CD4-positive, CD25-positive, alpha-beta regulatory T cell (primary cell): ENCODE measurements around the gene STIL. TPM values are rescaled to one million over a fixed set of nuclear protein-coding genes. Genes with fewer than 3 reads are reported as not detected.
A peak's percentile ranks its signal among the peaks of the same experiment; 100 is the strongest.

Experiments used
- ATAC-seq, 2 donors: fragments of 150-1000 bp; cut with Tn5 transposase; one replicate each; pipeline ENCODE4 v1.10.0; 2021; ENCODE audit warnings: low read depth in 2 of 2, moderate number of reproducible peaks in 2 of 2, moderate library complexity in 1 of 2
- DNase-seq, 3 donors: peaks; one replicate each; pipeline versions ENCODE4 v3.0.0 to v3.0.0-alpha.2; 2012 to 2022; ENCODE audit warnings: mixed read lengths in 1 of 3
- H3K27ac ChIP-seq: one replicate; pipeline ENCODE4 v1.7.0; 2013; ENCODE audit warnings: mild to moderate bottlenecking, low read length; ENCODE audit not compliant: insufficient read depth, poor library complexity, severe bottlenecking
- H3K27me3 ChIP-seq: one replicate; pipeline ENCODE4 v1.7.0; 2013; ENCODE audit warnings: low read length; ENCODE audit not compliant: control insufficient read depth, insufficient read depth
- H3K36me3 ChIP-seq: one replicate; pipeline ENCODE4 v1.7.0; 2013; ENCODE audit warnings: mild to moderate bottlenecking, low read length, moderate library complexity; ENCODE audit not compliant: control insufficient read depth, insufficient read depth
- H3K4me1 ChIP-seq: 2 replicates; pipeline ENCODE4 v1.7.0; 2013; ENCODE audit warnings: mild to moderate bottlenecking, low read length; ENCODE audit not compliant: insufficient read depth, control insufficient read depth, poor library complexity, severe bottlenecking
- H3K4me3 ChIP-seq: one replicate; pipeline ENCODE4 v1.7.0; 2013; ENCODE audit warnings: low read depth, mild to moderate bottlenecking, low read length, moderate library complexity
- H3K9me3 ChIP-seq, 2 experiments: 1 replicate in 1 of 2; 2 replicates in 1 of 2; pipeline ENCODE4 v1.7.0; 2013; ENCODE audit warnings: low read length in 2 of 2, mild to moderate bottlenecking in 1 of 2, moderate library complexity in 1 of 2; ENCODE audit not compliant: control insufficient read depth in 2 of 2
- H3K27ac Mint-ChIP-seq, 3 donors: one replicate each; pipeline ENCODE4 v1.8.0; 2020 to 2022; ENCODE audit warnings: mild to moderate bottlenecking in 3 of 3, mixed read lengths in 3 of 3, moderate library complexity in 2 of 3
- H3K27me3 Mint-ChIP-seq: one replicate; pipeline ENCODE4 v1.8.0; 2022; ENCODE audit warnings: mild to moderate bottlenecking, mixed read lengths
- H3K36me3 Mint-ChIP-seq: one replicate; pipeline ENCODE4 v1.8.0; 2020; ENCODE audit warnings: mixed read lengths
- H3K4me1 Mint-ChIP-seq, 4 donors: one replicate each; pipeline ENCODE4 v1.8.0; 2020 to 2022; ENCODE audit warnings: mixed read lengths in 4 of 4, mild to moderate bottlenecking in 1 of 4
- H3K4me3 Mint-ChIP-seq, 4 donors: one replicate each; pipeline ENCODE4 v1.8.0; 2020 to 2022; ENCODE audit warnings: mild to moderate bottlenecking in 4 of 4, mixed read lengths in 4 of 4, moderate library complexity in 3 of 4
- H3K9me3 Mint-ChIP-seq, 7 donors: one replicate each; pipeline ENCODE4 v1.8.0; 2020 to 2022; ENCODE audit warnings: mixed read lengths in 7 of 7, mild to moderate bottlenecking in 3 of 7, moderate library complexity in 2 of 7
- polyA plus RNA-seq, 4 donors: library from polyadenylated mRNA; unstranded; fragments of 300-500 nt; fragmentation: Illumina TruSeq; gene quantifications; one replicate each; pipeline ENCODE4 v1.2.3, GENCODE V29; 2021
- total RNA-seq: library from RNA; stranded (reverse); gene quantifications from one replicate; pipeline ENCODE4 v1.2.3, GENCODE V29; 2022

STIL gene
- total and polyA plus RNA-seq, 5 donors from 2014 or later = 0.64 to 5.1 (median 0.92) TPM

GRCh38 chr1:47244339-47244862 lies 69.5 kb downstream of the STIL start:
- Mint-ChIP-seq H3K4me3 (no peak overlapping the region), H3K9me3 (no peaks in the 10 kb centered on the region), H3K27me3 (peaks cover 29% of the 10 kb centered on the region), H3K4me1 (peaks cover 2 to 7% (median 3%) of the 10 kb centered on the region in 4 donors), H3K36me3 (no peaks in the 10 kb centered on the region), H3K27ac (no peak overlapping the region)
- no peak for DNase-seq
- Histone ChIP-seq H3K27me3 (no peaks in the 10 kb centered on the region), H3K9me3 (no peaks in the 10 kb centered on the region), H3K36me3 (no peaks in the 10 kb centered on the region), H3K4me3 (no peak overlapping the region), H3K4me1 (peaks cover 3% of the 10 kb centered on the region), H3K27ac (no peak overlapping the region)
- no peak for ATAC-seq

- H3K27ac Mint-ChIP-seq = no peak overlapping the region
- H3K27me3 Mint-ChIP-seq = peaks cover 31% of the 10 kb centered on the region
- Histone ChIP-seq H3K9me3 (no peaks in the 10 kb centered on the region), H3K4me1 (peaks cover 8% of the 10 kb centered on the region), H3K27ac (no peak overlapping the region), H3K36me3 (no peaks in the 10 kb centered on the region), H3K27me3 (no peaks in the 10 kb centered on the region), H3K4me3 (no peak overlapping the region)
- H3K36me3 Mint-ChIP-seq = no peaks in the 10 kb centered on the region
- ATAC-seq (no peak), DNase-seq (no peak)
- no peak overlapping the region for H3K4me3 Mint-ChIP-seq
- H3K9me3 Mint-ChIP-seq = no peaks in the 10 kb centered on the region
- H3K4me1 Mint-ChIP-seq = peaks cover 7 to 8% (median 8%) of the 10 kb centered on the region in 4 donors
Measured at GRCh38 chr1:47243910-47244309, 70.0 kb downstream of the STIL start.

- no peaks in the 10 kb centered on the region for H3K36me3 Mint-ChIP-seq
- no peaks in the 10 kb centered on the region for H3K9me3 Mint-ChIP-seq
- Histone ChIP-seq H3K27me3 (no peaks in the 10 kb centered on the region), H3K9me3 (no peaks in the 10 kb centered on the region), H3K4me3 (no peak overlapping the region), H3K4me1 (peaks cover 12% of the 10 kb centered on the region), H3K36me3 (no peaks in the 10 kb centered on the region), H3K27ac (no peak overlapping the region)
- H3K27ac Mint-ChIP-seq = no peak overlapping the region
- no peak for DNase-seq
- ATAC-seq = no peak
- peaks cover 42% of the 10 kb centered on the region for H3K27me3 Mint-ChIP-seq
- no peak overlapping the region for H3K4me3 Mint-ChIP-seq
- H3K4me1 Mint-ChIP-seq = peaks cover 10 to 12% (median 12%) of the 10 kb centered on the region in 4 donors
Measured at GRCh38 chr1:47241114-47242113, 72.5 kb downstream of the STIL start.

- H3K9me3 Mint-ChIP-seq = no peaks in the 10 kb centered on the region
Measured at GRCh38 chr1:47238935-47239592, 74.9 kb downstream of the STIL start.

DNA sequence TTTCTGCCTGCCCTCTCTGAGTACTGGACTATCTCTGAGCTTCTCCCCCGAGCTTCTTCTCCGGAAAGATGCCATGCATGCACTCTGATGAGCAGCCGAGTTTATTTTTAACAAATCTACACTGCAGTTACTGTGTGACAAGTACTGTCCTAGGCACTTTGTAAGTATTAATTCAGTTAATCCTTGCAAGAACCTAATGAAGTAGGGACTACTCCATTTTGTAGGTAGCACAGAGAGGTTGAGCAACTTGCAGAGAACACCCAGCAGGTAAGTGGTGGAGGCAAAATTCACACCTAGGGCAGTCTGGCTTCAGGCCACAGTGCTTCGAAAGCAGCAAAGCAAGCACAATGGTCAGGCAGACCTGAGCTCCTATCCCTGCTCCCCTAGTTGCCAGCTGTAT lies 78.1 kb downstream of the STIL start:
- H3K4me1 ChIP-seq = peaks cover 29% of the 10 kb centered on the region
- Mint-ChIP-seq H3K9me3 (peaks cover 0 to 2% (median 0%) of the 10 kb centered on the region in 7 donors), H3K27ac (no peak overlapping the region), H3K4me1 (peaks cover 10 to 31% (median 16%) of the 10 kb centered on the region in 4 donors), H3K4me3 (no peak overlapping the region), H3K36me3 (no peaks in the 10 kb centered on the region), H3K27me3 (peaks cover 54% of the 10 kb centered on the region)
- H3K4me3 ChIP-seq = no peak overlapping the region
- ATAC-seq (no peak), DNase-seq (no peak)
- H3K9me3 ChIP-seq = no peaks in the 10 kb centered on the region
- H3K27me3 ChIP-seq = peaks cover 25% of the 10 kb centered on the region
- no peaks in the 10 kb centered on the region for H3K36me3 ChIP-seq
- H3K27ac ChIP-seq = no peak overlapping the region

More at GRCh38 chr1:47238935-47239592, 74.9 kb downstream of the STIL start:
- Histone ChIP-seq H3K27me3 (peaks cover 4% of the 10 kb centered on the region), H3K9me3 (no peaks in the 10 kb centered on the region), H3K4me3 (peak overlapping the region; percentile 26), H3K36me3 (no peaks in the 10 kb centered on the region), H3K27ac (no peak overlapping the region), H3K4me1 (peaks cover 12% of the 10 kb centered on the region)
- DNase-seq = peak in 1 of 3 donors; percentile 73
- Mint-ChIP-seq H3K4me1 (peaks cover 10 to 14% (median 12%) of the 10 kb centered on the region in 4 donors), H3K4me3 (peak overlapping the region in 3 of 4 donors; percentile 13 to 48 (median 22)), H3K27me3 (peaks cover 46% of the 10 kb centered on the region), H3K27ac (peak overlapping the region in 2 of 3 donors; percentile 27 to 37), H3K36me3 (no peaks in the 10 kb centered on the region)
- ATAC-seq = peak; percentile 24 to 34

DNA sequence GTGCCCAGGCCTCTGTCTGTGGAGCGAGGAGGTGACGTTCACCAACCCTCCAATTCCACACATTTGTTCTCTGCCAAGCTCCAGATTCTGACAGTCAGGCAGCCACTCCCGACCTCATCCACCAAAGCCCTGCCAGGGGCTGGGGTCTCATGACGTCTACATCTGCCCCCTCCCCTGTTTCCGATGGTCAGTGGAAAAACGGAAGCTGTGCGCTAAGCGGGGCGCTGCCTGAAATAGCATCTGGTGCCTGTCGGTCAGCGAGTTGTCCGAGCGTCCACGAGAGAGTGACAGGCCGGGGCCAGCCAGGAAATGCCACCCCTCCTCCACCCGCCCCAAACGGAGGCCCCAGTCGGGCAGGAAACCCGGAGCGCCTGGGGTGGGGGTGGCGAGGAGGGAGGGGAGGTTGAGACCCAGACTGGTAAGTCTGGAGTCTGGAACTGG lies 78.7 kb downstream of the STIL start:
- Histone ChIP-seq H3K4me1 (peaks cover 34% of the 10 kb centered on the region), H3K27ac (no peak overlapping the region), H3K9me3 (no peaks in the 10 kb centered on the region), H3K27me3 (peaks cover 29% of the 10 kb centered on the region), H3K4me3 (no peak overlapping the region), H3K36me3 (no peaks in the 10 kb centered on the region)
- H3K36me3 Mint-ChIP-seq = no peaks in the 10 kb centered on the region
- no peak overlapping the region for H3K27ac Mint-ChIP-seq
- ATAC-seq (no peak), DNase-seq (no peak)
- peaks cover 10 to 37% (median 20%) of the 10 kb centered on the region in 4 donors for H3K4me1 Mint-ChIP-seq
- H3K9me3 Mint-ChIP-seq = peaks cover 0 to 2% (median 0%) of the 10 kb centered on the region in 7 donors
- H3K4me3 Mint-ChIP-seq = no peak overlapping the region
- peaks cover 59% of the 10 kb centered on the region for H3K27me3 Mint-ChIP-seq

- peak overlapping the region in 3 of 4 donors; percentile 33 to 80 (median 46) for H3K4me3 Mint-ChIP-seq
Measured at GRCh38 chr1:47233186-47233585, 80.8 kb downstream of the STIL start.

More at GRCh38 chr1:47233186-47233585, 80.8 kb downstream of the STIL start:
- no peak overlapping the region for H3K4me3 ChIP-seq
- H3K36me3 ChIP-seq = no peaks in the 10 kb centered on the region
- H3K4me1 Mint-ChIP-seq = peaks cover 0 to 37% (median 18%) of the 10 kb centered on the region in 4 donors
- H3K27ac ChIP-seq = no peak overlapping the region
- no peak for DNase-seq
- ATAC-seq = no peak
- no peak overlapping the region for H3K27ac Mint-ChIP-seq
- H3K36me3 Mint-ChIP-seq = no peaks in the 10 kb centered on the region
- H3K27me3 Mint-ChIP-seq = peaks cover 73% of the 10 kb centered on the region
- H3K4me1 ChIP-seq = peaks cover 34% of the 10 kb centered on the region
- H3K9me3 Mint-ChIP-seq = peaks cover 0 to 4% (median 0%) of the 10 kb centered on the region in 7 donors
- no peaks in the 10 kb centered on the region for H3K9me3 ChIP-seq
- peaks cover 43% of the 10 kb centered on the region for H3K27me3 ChIP-seq
